Osteoblast (primary cell): ENCODE data around the gene UBN1. TPM values are rescaled to one million over a fixed set of nuclear protein-coding genes. Genes with fewer than 3 reads are reported as not detected.
A peak's percentile ranks its signal among the peaks of the same experiment; 100 is the strongest.

Experiments
- DNase-seq: peaks from one replicate; pipeline ENCODE4 v3.0.0; 2011; ENCODE audit warnings: low spot score, mixed read lengths; ENCODE audit not compliant: insufficient read length; ENCODE audit errors: missing footprints
- H2AFZ ChIP-seq: 2 replicates; pipeline ENCODE4 v1.6.0; 2011; ENCODE audit warnings: mild to moderate bottlenecking, low read length
- H3K27ac ChIP-seq: 2 replicates; pipeline ENCODE4 v1.5.1; 2011; ENCODE audit warnings: mild to moderate bottlenecking, low read depth, low read length, moderate library complexity
- H3K27me3 ChIP-seq: 2 replicates; pipeline ENCODE4 v1.6.0; 2012; ENCODE audit warnings: mild to moderate bottlenecking, control low read depth, inconsistent platforms, low read length, moderate library complexity; ENCODE audit not compliant: insufficient read depth
- H3K36me3 ChIP-seq: 2 replicates; pipeline ENCODE4 v1.5.1; 2011; ENCODE audit warnings: mild to moderate bottlenecking, low read length, control low read depth, moderate library complexity; ENCODE audit not compliant: insufficient read depth
- H3K4me1 ChIP-seq: 2 replicates; pipeline ENCODE4 v1.5.1; 2011; ENCODE audit warnings: mild to moderate bottlenecking, low read length, control low read depth, moderate library complexity; ENCODE audit not compliant: insufficient read depth
- H3K4me2 ChIP-seq: 2 replicates; pipeline ENCODE4 v1.6.0; 2011; ENCODE audit warnings: mild to moderate bottlenecking, low read length; ENCODE audit not compliant: insufficient read depth
- H3K4me3 ChIP-seq: fragments of 200-600 bp; sonication (generic); 3 replicates; pipeline ENCODE4 v1.5.1; 2012; ENCODE audit warnings: mild to moderate bottlenecking, low read length, inconsistent platforms; ENCODE audit not compliant: insufficient read depth
- H3K79me2 ChIP-seq: 2 replicates; pipeline ENCODE4 v1.6.0; 2012; ENCODE audit warnings: mild to moderate bottlenecking, low read length, control low read depth, inconsistent platforms; ENCODE audit not compliant: insufficient read depth
- H3K9me3 ChIP-seq: 2 replicates; pipeline ENCODE4 v1.5.1; 2011; ENCODE audit warnings: low read depth, low read length, control low read depth
- H4K20me1 ChIP-seq: 2 replicates; pipeline ENCODE4 v1.6.0; 2012; ENCODE audit warnings: mild to moderate bottlenecking, low read length, control low read depth; ENCODE audit not compliant: insufficient read depth
- total RNA-seq: library from RNA; depleted of rRNA; stranded (reverse); fragments of >200 nt; gene quantifications from 2 replicates; pipeline ENCODE4 v1.2.3, GENCODE V29; 2012
- TF ChIP-seq, protein P1 (sequence below): IDR thresholded peaks from 2 replicates; pipeline ENCODE4 v1.5.1; 2011; ENCODE audit warnings: mild to moderate bottlenecking, low read depth, low read length, moderate library complexity; ENCODE audit errors: extremely low read depth

UBN1 gene
- total RNA-seq, 1 donor = 38.4 TPM

DNA sequence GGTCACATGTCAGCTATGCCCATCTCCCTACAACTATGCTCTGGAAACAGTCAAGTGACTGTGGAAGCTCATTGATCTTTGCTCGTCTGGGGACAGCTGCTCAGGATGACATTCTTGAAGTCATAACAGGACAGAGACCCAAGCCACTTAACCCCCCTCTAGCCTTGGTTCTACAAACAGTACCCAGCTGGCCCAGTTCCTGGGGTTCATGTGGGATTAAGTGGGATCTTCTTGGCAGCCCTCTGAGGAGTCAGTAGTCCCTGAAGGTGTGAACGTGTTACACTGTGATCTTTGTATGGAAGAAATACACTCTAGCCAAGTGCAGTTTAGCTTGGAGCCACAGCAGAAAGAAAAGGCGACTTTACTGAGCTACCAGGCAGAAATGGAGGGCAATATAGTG, 25.8 kb downstream of the UBN1 start:
- peak; percentile 62 for DNase-seq
- Histone ChIP-seq H3K4me2 (no peak overlapping the region), H3K9me3 (no peaks in the 10 kb centered on the region), H4K20me1 (peaks cover 26% of the 10 kb centered on the region), H2AFZ (no peak overlapping the region), H3K27ac (no peak overlapping the region), H3K79me2 (peaks cover 25% of the 10 kb centered on the region), H3K36me3 (peaks cover 78% of the 10 kb centered on the region), H3K4me1 (no peaks in the 10 kb centered on the region), H3K4me3 (no peak overlapping the region), H3K27me3 (no peaks in the 10 kb centered on the region)
- TF ChIP-seq, protein P1, sequence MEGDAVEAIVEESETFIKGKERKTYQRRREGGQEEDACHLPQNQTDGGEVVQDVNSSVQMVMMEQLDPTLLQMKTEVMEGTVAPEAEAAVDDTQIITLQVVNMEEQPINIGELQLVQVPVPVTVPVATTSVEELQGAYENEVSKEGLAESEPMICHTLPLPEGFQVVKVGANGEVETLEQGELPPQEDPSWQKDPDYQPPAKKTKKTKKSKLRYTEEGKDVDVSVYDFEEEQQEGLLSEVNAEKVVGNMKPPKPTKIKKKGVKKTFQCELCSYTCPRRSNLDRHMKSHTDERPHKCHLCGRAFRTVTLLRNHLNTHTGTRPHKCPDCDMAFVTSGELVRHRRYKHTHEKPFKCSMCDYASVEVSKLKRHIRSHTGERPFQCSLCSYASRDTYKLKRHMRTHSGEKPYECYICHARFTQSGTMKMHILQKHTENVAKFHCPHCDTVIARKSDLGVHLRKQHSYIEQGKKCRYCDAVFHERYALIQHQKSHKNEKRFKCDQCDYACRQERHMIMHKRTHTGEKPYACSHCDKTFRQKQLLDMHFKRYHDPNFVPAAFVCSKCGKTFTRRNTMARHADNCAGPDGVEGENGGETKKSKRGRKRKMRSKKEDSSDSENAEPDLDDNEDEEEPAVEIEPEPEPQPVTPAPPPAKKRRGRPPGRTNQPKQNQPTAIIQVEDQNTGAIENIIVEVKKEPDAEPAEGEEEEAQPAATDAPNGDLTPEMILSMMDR = no peak

DNA sequence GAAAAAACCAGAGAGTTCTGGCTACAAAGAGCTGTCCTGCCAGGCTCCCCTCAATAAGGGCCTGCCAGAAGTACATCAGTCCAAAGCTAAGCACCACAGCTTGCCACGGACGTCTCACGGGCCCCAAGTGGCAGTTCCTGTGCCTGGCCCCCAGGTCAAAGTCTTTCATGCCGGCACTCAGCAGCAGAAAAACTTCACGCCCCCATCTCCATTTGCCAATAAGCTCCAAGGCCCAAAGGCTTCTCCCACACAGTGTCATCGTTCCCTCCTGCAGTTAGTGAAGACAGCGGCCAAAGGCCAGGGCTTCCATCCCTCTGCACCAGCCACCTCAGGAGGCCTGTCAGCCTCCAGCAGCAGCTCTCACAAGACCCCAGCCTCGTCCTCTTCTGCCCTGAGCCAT, 27.4 kb downstream of the UBN1 start:
- no peak overlapping the region for H3K4me2 ChIP-seq
- DNase-seq = no peak
- H2AFZ ChIP-seq = no peak overlapping the region
- TF ChIP-seq, protein P1 = no peak
- no peaks in the 10 kb centered on the region for H3K9me3 ChIP-seq
- no peak overlapping the region for H3K27ac ChIP-seq
- H3K36me3 ChIP-seq = peaks cover 84% of the 10 kb centered on the region
- peaks cover 13% of the 10 kb centered on the region for H4K20me1 ChIP-seq
- H3K4me1 ChIP-seq = peaks cover 3% of the 10 kb centered on the region
- peaks cover 10% of the 10 kb centered on the region for H3K79me2 ChIP-seq
- H3K27me3 ChIP-seq = no peaks in the 10 kb centered on the region
- H3K4me3 ChIP-seq = no peak overlapping the region

DNA sequence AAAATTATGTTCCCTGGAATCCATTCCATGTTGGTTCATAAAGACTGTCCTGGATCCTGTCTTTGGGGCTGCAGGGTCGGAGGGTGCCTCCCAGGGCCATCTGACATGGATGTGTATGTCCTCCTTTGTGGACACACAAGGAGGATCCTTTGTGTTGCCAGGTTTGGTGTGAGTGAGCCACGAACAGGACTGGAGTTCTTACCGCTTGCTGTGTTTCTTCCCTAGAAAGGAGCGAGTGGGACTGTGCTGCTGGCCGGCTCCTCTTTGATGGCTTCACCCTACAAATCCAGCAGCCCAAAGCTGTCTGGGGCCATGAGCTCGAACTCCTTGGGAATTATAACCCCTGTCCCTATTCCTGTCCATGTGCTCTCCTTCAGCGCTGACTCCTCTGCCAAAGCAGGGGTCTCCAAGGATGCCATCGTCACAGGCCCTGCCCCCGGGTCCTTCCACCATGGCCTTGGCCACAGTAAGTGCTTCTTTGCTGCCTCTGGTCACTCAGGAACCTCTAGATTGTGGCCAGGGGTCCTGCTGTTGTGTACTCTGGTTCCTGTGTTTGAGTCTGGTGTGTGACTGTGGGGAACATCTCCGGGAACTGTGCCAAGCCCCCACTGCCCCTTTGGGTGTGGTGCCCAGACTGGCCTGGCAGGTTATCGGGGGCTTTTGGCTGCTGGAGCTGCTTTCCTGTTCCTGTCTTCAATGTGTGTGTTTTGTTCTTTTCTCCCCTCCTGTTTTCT, 29.5 kb downstream of the UBN1 start:
- Histone ChIP-seq H3K36me3 (peaks cover 85% of the 10 kb centered on the region), H3K27me3 (no peaks in the 10 kb centered on the region), H4K20me1 (peaks cover 6% of the 10 kb centered on the region), H3K9me3 (no peaks in the 10 kb centered on the region), H3K79me2 (no peaks in the 10 kb centered on the region), H2AFZ (no peak overlapping the region), H3K4me3 (no peak overlapping the region), H3K4me1 (peaks cover 3% of the 10 kb centered on the region), H3K4me2 (no peak overlapping the region), H3K27ac (no peak overlapping the region)
- TF ChIP-seq, protein P1 = no peak
- no peak for DNase-seq

DNA sequence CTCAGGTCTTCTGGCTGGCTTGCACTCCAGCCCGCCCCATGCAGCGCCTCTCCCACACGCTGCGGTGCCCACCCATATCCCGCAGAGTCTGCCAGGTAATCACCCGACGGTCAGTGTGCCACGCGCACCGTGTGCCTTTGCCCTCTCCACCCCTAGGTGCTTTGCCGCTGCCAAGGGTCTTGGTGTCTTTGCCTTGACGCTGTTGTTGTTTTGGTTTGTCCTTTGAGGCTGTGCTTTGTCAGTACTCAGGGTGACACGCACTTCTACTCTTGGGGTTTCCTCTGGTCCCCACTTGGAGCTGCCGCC, 30.1 kb downstream of the UBN1 start:
- Histone ChIP-seq H3K36me3 (peaks cover 83% of the 10 kb centered on the region), H4K20me1 (peaks cover 10% of the 10 kb centered on the region)
- TF ChIP-seq, protein P1 = no peak

More for the DNA sequence above, 30.1 kb downstream of the UBN1 start:
- no peaks in the 10 kb centered on the region for H3K9me3 ChIP-seq
- no peak overlapping the region for H3K4me3 ChIP-seq
- no peaks in the 10 kb centered on the region for H3K27me3 ChIP-seq
- H2AFZ ChIP-seq = no peak overlapping the region
- DNase-seq = peak; percentile 52
- no peaks in the 10 kb centered on the region for H3K79me2 ChIP-seq
- no peak overlapping the region for H3K4me2 ChIP-seq
- no peak overlapping the region for H3K27ac ChIP-seq
- peaks cover 3% of the 10 kb centered on the region for H3K4me1 ChIP-seq
